Measurements from ENCODE around the gene TFCP2. TPM values are rescaled to one million over a fixed set of nuclear protein-coding genes. Genes with fewer than 3 reads are reported as not detected.

Gene TFCP2
- total RNA-seq, 1 experiment from 2014 or later, result 52.6 TPM

DNA sequence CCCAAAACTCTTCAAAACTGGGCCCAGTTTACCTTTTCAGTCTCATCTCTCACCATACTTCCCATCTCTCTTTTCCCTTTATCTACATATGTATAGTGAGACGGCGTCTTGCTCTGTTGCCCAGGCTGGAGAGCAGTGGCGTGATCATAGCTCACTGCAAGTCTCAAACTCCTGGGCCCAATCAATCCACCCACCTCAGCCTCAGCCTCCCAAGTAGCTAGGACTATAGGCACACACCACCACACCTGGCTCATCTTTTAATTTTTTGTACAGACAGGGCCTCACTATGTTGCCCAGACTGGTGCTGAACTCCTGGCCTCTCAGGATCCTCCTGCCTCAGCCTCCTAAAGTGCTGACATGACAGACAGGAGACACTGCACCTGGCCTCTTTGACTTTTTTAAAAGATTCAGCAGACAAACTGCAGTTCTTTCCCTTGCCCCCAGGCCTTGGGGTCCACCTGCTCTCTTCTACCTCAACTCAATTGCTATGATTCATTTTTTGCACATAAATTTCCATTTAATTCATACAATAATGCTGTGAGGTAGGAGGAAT, 33.6 kb downstream of the TFCP2 start:
- POLR2A ChIA-PET, result no interaction called here
- Mint-ChIP-seq H3K9me3 (ENCODE audit: unreplicated experiment) (peaks cover 12% of the 10 kb centered on the region), H3K4me3 (ENCODE audit: unreplicated experiment) (no peak overlapping the region), H3K36me3 (ENCODE audit: insufficient read depth, unreplicated experiment) (no peaks in the 10 kb centered on the region), H3K27me3 (ENCODE audit: insufficient read depth, unreplicated experiment) (no peaks in the 10 kb centered on the region), H3K4me1 (ENCODE audit: low read depth, unreplicated experiment) (no peaks in the 10 kb centered on the region), H3K27ac (ENCODE audit: unreplicated experiment) (no peak overlapping the region)
- H3K4me3 ChIP-seq (ENCODE audit: low read depth, low read length), result no peak overlapping the region
- intact Hi-C loops (cut with micrococcal nuclease; ENCODE audit: unreplicated experiment), result no loop called here
- no peak for DNase-seq
- H3K9me3 ChIP-seq, result no peaks in the 10 kb centered on the region
- CTCF ChIA-PET, result no interaction called here
- H3K27me3 ChIP-seq (replicated peaks; ENCODE audit: control insufficient read depth, insufficient read depth, low read length), result no peaks in the 10 kb centered on the region
- H3K4me1 ChIP-seq, result no peaks in the 10 kb centered on the region
- no TSS peak for BruUV-seq (replicated peaks)
- TF ChIP-seq, protein P1, sequence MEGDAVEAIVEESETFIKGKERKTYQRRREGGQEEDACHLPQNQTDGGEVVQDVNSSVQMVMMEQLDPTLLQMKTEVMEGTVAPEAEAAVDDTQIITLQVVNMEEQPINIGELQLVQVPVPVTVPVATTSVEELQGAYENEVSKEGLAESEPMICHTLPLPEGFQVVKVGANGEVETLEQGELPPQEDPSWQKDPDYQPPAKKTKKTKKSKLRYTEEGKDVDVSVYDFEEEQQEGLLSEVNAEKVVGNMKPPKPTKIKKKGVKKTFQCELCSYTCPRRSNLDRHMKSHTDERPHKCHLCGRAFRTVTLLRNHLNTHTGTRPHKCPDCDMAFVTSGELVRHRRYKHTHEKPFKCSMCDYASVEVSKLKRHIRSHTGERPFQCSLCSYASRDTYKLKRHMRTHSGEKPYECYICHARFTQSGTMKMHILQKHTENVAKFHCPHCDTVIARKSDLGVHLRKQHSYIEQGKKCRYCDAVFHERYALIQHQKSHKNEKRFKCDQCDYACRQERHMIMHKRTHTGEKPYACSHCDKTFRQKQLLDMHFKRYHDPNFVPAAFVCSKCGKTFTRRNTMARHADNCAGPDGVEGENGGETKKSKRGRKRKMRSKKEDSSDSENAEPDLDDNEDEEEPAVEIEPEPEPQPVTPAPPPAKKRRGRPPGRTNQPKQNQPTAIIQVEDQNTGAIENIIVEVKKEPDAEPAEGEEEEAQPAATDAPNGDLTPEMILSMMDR (IDR thresholded peaks at IDR 0.05; ENCODE audit: insufficient read depth in 1 of 2, low read depth in 1 of 2, low read length in 1 of 2, severe bottlenecking in 1 of 2, unreplicated experiment in 1 of 2), result no peak
- no peaks in the 10 kb centered on the region for H3K36me3 ChIP-seq (ENCODE audit: control insufficient read depth, insufficient read depth, low read length)

DNA sequence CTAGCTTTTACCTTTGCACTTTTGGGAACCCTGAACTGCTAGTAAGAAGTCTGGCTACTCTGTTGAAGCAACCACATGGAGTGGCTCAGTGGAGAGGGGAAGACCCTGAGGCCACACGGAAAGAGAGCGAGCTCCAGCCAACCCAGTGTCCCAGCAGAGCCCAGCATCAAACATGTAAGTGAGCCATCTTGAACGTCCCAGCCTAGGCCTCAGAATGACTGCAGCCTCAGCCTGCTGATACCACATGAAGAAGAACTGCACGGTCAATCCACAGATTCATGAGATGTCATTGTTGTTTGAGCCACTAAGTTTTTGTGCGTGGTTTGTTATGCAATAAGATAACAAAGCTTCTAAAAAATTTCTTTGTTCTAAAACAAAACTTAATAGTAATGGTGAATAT, 40.2 kb downstream of the TFCP2 start:
- no peaks in the 10 kb centered on the region for H3K4me1 Mint-ChIP-seq (ENCODE audit: low read depth, unreplicated experiment)
- H3K27ac Mint-ChIP-seq (ENCODE audit: unreplicated experiment), result no peak overlapping the region
- intact Hi-C loops (cut with micrococcal nuclease; ENCODE audit: unreplicated experiment), result no loop called here

DNA sequence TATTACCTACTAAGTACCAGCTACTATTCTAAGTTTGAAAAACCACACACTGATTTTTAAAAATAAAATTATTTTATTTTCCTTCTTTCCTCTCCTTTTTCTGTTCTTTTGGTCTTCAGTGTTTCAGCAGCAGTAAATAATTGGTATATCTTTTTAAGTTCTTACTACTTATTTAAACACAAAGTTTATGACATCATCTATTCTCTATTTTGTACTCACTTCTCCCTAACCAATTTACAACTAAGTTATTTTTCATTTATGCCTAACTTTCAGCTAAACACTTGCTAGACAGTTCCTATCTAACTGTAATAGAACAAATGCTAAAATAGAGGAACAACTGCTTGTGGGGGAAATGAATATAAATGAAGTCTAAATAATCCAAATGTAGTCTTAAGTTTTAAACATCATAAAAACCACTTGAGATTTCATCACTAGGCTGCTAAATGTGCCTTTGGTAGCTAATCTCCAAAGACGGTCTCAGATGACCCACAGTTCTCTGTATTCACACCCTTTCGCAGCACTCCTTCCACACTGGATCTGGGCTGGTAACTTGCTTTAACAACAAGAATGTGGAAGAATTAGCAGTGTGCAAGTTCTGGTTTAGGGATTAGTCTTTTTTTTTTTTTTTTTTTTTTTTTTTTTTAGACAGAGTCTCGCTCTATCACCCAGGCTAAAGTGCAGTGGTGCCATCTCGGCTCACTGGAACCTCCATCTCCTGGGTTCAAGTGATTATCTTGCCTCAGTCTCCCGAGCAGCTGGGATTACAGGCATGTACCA, 41.0 kb downstream of the TFCP2 start:
- no TSS peak for BruUV-seq (replicated peaks)
- Mint-ChIP-seq H3K9me3 (ENCODE audit: unreplicated experiment) (no peaks in the 10 kb centered on the region), H3K4me3 (ENCODE audit: unreplicated experiment) (no peak overlapping the region), H3K36me3 (ENCODE audit: insufficient read depth, unreplicated experiment) (peaks cover 16% of the 10 kb centered on the region), H3K4me1 (ENCODE audit: low read depth, unreplicated experiment) (no peaks in the 10 kb centered on the region), H3K27ac (ENCODE audit: unreplicated experiment) (no peak overlapping the region), H3K27me3 (ENCODE audit: insufficient read depth, unreplicated experiment) (no peaks in the 10 kb centered on the region)
- H3K4me3 ChIP-seq (ENCODE audit: low read depth, low read length), result no peak overlapping the region
- TF ChIP-seq, protein P1 (IDR thresholded peaks at IDR 0.05; ENCODE audit: insufficient read depth in 1 of 2, low read depth in 1 of 2, low read length in 1 of 2, severe bottlenecking in 1 of 2, unreplicated experiment in 1 of 2), result no peak
- no peaks in the 10 kb centered on the region for H3K36me3 ChIP-seq (ENCODE audit: control insufficient read depth, insufficient read depth, low read length)
- no peaks in the 10 kb centered on the region for H3K4me1 ChIP-seq
- ChIA-PET CTCF (no interaction called here), POLR2A (interaction anchor here (0.6 kb wide), 1 partner anchor 49 kb away, joined by 5 read pairs; no protein-coding TSS in a partner anchor)
- no peaks in the 10 kb centered on the region for H3K27me3 ChIP-seq (replicated peaks; ENCODE audit: control insufficient read depth, insufficient read depth, low read length)
- intact Hi-C loops (cut with micrococcal nuclease; ENCODE audit: unreplicated experiment), result no loop called here
- H3K9me3 ChIP-seq, result no peaks in the 10 kb centered on the region
- no peak for DNase-seq

More for the DNA sequence above, 40.2 kb downstream of the TFCP2 start:
- POLR2A ChIA-PET, result interaction anchor here (0.5 to 0.6 kb wide), 2 partner anchors 50 kb away, joined by 5 to 6 read pairs; no protein-coding TSS in a partner anchor
- no peak overlapping the region for H3K4me3 ChIP-seq (ENCODE audit: low read depth, low read length)
- Mint-ChIP-seq H3K4me3 (ENCODE audit: unreplicated experiment) (no peak overlapping the region), H3K27me3 (ENCODE audit: insufficient read depth, unreplicated experiment) (no peaks in the 10 kb centered on the region), H3K9me3 (ENCODE audit: unreplicated experiment) (no peaks in the 10 kb centered on the region), H3K36me3 (ENCODE audit: insufficient read depth, unreplicated experiment) (peaks cover 16% of the 10 kb centered on the region)
- H3K27me3 ChIP-seq (replicated peaks; ENCODE audit: control insufficient read depth, insufficient read depth, low read length), result no peaks in the 10 kb centered on the region
- no peaks in the 10 kb centered on the region for H3K4me1 ChIP-seq
- no peak for DNase-seq
- no peaks in the 10 kb centered on the region for H3K36me3 ChIP-seq (ENCODE audit: control insufficient read depth, insufficient read depth, low read length)
- TF ChIP-seq, protein P1 (IDR thresholded peaks at IDR 0.05; ENCODE audit: insufficient read depth in 1 of 2, low read depth in 1 of 2, low read length in 1 of 2, severe bottlenecking in 1 of 2, unreplicated experiment in 1 of 2), result no peak
- CTCF ChIA-PET, result no interaction called here
- H3K9me3 ChIP-seq, result no peaks in the 10 kb centered on the region
- BruUV-seq (replicated peaks), result no TSS peak
